Thyroid gland (tissue), 4 donors: ENCODE results near the gene RNF141. TPM values are rescaled to one million over a fixed set of nuclear protein-coding genes. Genes with fewer than 3 reads are reported as not detected.

ENCODE experiments used
- microRNA counts, 2 donors: library from miRNA; unstranded; fragments of <30 nt; microRNA quantifications; one replicate each; lab custom pipeline; 2016 to 2017
- total RNA-seq, 4 donors: library from RNA; depleted of rRNA; stranded (reverse); fragments of >200 nt; gene quantifications; one replicate each; pipeline ENCODE4 v1.2.3, GENCODE V29; 2016

Gene RNF141
- total RNA-seq, 4 donors from 2014 or later: 32.4 to 45.3 (median 40.7) TPM

MicroRNAs within 50 kb of the gene (microRNA counts, 767-probe panel; counts per million panel counts)
- microRNA hsa-miR-4485 (lab: Ali Mortazavi, UCI): 0 counts per million in 2 donors

Other genes with a start within 250 kb of the RNF141 start
- gene SBF2, start 247.0 kb downstream of the RNF141 start, total RNA-seq: 10 to 100 TPM; 67.5 to 92.9 (median 71.6) TPM
- gene ADM, start 236.1 kb downstream of the RNF141 start, total RNA-seq: 10 to 100 TPM in 3 of 4 donors, 1 to 10 TPM in 1; 8.0 to 69.1 (median 20.5) TPM
- 10 to 100 TPM in 2 of 4 donors, 1 to 10 TPM in 2; 3.8 to 13.0 (median 7.6) TPM for gene AMPD3, start 85.9 kb downstream of the RNF141 start, total RNA-seq
- 100 to 1,000 TPM in 1 of 4 donors, 10 to 100 TPM in 3; 27.2 to 185 (median 73.5) TPM for gene LYVE1, start 27.5 kb upstream of the RNF141 start, total RNA-seq
- gene IRAG1, start 152.6 kb upstream of the RNF141 start, total RNA-seq: 10 to 100 TPM in 1 of 4 donors, 1 to 10 TPM in 3; 3.2 to 14.4 (median 5.8) TPM
- gene CTR9, start 210.1 kb upstream of the RNF141 start, total RNA-seq: 10 to 100 TPM; 28.9 to 35.3 (median 31.7) TPM